DLD1 (cell line): Measurements from ENCODE around the gene GRAMD1C.

Experiments
- in situ Hi-C: cut with HindIII; loops from 2 replicates; pipeline ENCODE4 v1.10.0; 2017; ENCODE audit warnings: low sequenced_read_pairs

The GRAMD1C gene

GRCh38 chr3:113948015-113948917, 109.7 kb downstream of the GRAMD1C start:
- in situ Hi-C loops: no loop called here

GRCh38 chr3:113952921-113953320, 114.3 kb downstream of the GRAMD1C start:
- in situ Hi-C loops: no loop called here

GRCh38 chr3:113953677-113954076, 115.1 kb downstream of the GRAMD1C start:
- in situ Hi-C loops: no loop called here

GRCh38 chr3:113954091-113954685, 115.6 kb downstream of the GRAMD1C start:
- in situ Hi-C loops: no loop called here

GRCh38 chr3:113963879-113964278, 125.3 kb downstream of the GRAMD1C start:
- in situ Hi-C loops: no loop called here

- in situ Hi-C loops: no loop called here
Measured at GRCh38 chr3:113966172-113966571, 127.6 kb downstream of the GRAMD1C start.

GRCh38 chr3:113968986-113969385, 130.4 kb downstream of the GRAMD1C start:
- in situ Hi-C loops: no loop called here

- in situ Hi-C loops: no loop called here
Measured at GRCh38 chr3:113977822-113978221, 139.2 kb downstream of the GRAMD1C start.

GRCh38 chr3:113979916-113980315, 141.3 kb downstream of the GRAMD1C start:
- in situ Hi-C loops: no loop called here

GRCh38 chr3:113981803-113982202, 143.2 kb downstream of the GRAMD1C start:
- in situ Hi-C loops: no loop called here

- in situ Hi-C loops: no loop called here
Measured at GRCh38 chr3:113983544-113983943, 145.0 kb downstream of the GRAMD1C start.

- in situ Hi-C loops: no loop called here
Measured at GRCh38 chr3:113985541-113985940, 147.0 kb downstream of the GRAMD1C start.
